K562 (cell line): ENCODE measurements around the gene SUMF1. TPM values are rescaled to one million over a fixed set of nuclear protein-coding genes. Genes with fewer than 3 reads are reported as not detected.
"Not testable (repeated sequence)": the region's sequence is repeated elsewhere in the genome, so short reads cannot be mapped to it uniquely, and the experiment has no call there.

Source experiments
- CHCHD3 ChIP-seq: fragments of 250-450 bp; sonication (Bioruptor Pico); IDR thresholded peaks from 2 replicates; pipeline ENCODE4 v2.1.2; 2022; ENCODE audit warnings: mild to moderate bottlenecking
- CXXC5 ChIP-seq: fragments of 250-450 bp; sonication (Bioruptor Pico); IDR thresholded peaks from 2 replicates; pipeline ENCODE4 v1.8.0; 2022; ENCODE audit warnings: inconsistent platforms, mild to moderate bottlenecking, moderate library complexity
- GABPB2 ChIP-seq: fragments of 250-450 bp; sonication (Bioruptor Pico); conservative IDR thresholded peaks from 2 replicates; pipeline ENCODE4 v1.5.1; 2021; ENCODE audit warnings: mild to moderate bottlenecking
- GMEB1 ChIP-seq: fragments of 250-450 bp; sonication (Bioruptor Pico); IDR thresholded peaks from 2 replicates; pipeline ENCODE4 v1.4.0; 2020; ENCODE audit warnings: mild to moderate bottlenecking
- HOMEZ ChIP-seq: fragments of 250-450 bp; sonication (Bioruptor Pico); IDR thresholded peaks from 2 replicates; pipeline ENCODE4 v1.4.0; 2020; ENCODE audit warnings: mild to moderate bottlenecking, moderate library complexity
- ID3 ChIP-seq, 2 experiments: fragments of 250-450 bp in 1 of 2; fragments of 450-650 bp in 1 of 2; sonication (Bioruptor Pico) in 1 of 2; IDR thresholded peaks; 2 replicates each; pipeline versions ENCODE4 v1.6.1 to v1.8.0; 2016 to 2021; ENCODE audit warnings: mild to moderate bottlenecking in 2 of 2, moderate library complexity in 2 of 2, missing compliant biosample characterization in 1 of 2, missing genetic modification characterization in 1 of 2
- JUNB ChIP-seq: fragments of 450-650 bp; formaldehyde crosslinking; conservative IDR thresholded peaks from 2 replicates; pipeline ENCODE4 v1.4.0; 2020; ENCODE audit warnings: mild to moderate bottlenecking
- MTF1 ChIP-seq: fragments of 250-450 bp; sonication (Bioruptor Pico); IDR thresholded peaks from 2 replicates; pipeline ENCODE4 v1.9.0; 2021; ENCODE audit warnings: moderate library complexity, mild to moderate bottlenecking, inconsistent platforms, borderline replicate concordance
- MYC ChIP-seq, 2 experiments: fragments of 250-450 bp in 1 of 2; sonication (Bioruptor Pico) in 1 of 2; IDR thresholded peaks; 2 replicates each; pipeline versions ENCODE4 v1.5.1 to v1.6.1; 2012 to 2021; ENCODE audit warnings: low read depth in 2 of 2, borderline replicate concordance in 1 of 2, improper control_type of control experiment in 1 of 2, low read length in 1 of 2, mild to moderate bottlenecking in 1 of 2, moderate library complexity in 1 of 2
- NFIX ChIP-seq: fragments of 250-450 bp; sonication (Bioruptor Pico); IDR thresholded peaks from 2 replicates; pipeline ENCODE4 v1.4.0; 2020; ENCODE audit warnings: low read depth, mild to moderate bottlenecking, moderate library complexity
- PTRF ChIP-seq: fragments of 450-650 bp; IDR thresholded peaks from 2 replicates; pipeline ENCODE4 v1.6.1; 2016; ENCODE audit warnings: mild to moderate bottlenecking, missing genetic modification characterization, missing compliant biosample characterization
- RFX7 ChIP-seq: fragments of 250-450 bp; sonication (Bioruptor Pico); IDR thresholded peaks from 2 replicates; pipeline ENCODE4 v1.5.1; 2021; ENCODE audit warnings: mild to moderate bottlenecking
- SRF ChIP-seq, 2 experiments: fragments of 250-450, 450-650 bp in 1 of 2; sonication (Bioruptor Pico) in 1 of 2; sonication (generic) in 1 of 2; formaldehyde crosslinking; IDR thresholded peaks; 2 replicates each; pipeline versions ENCODE4 v1.5.0 to v1.5.1; 2020 to 2022; ENCODE audit warnings: mild to moderate bottlenecking in 1 of 2, missing genetic modification reagents in 1 of 2
- TCF15 ChIP-seq: fragments of 250-450 bp; sonication (Bioruptor Pico); IDR thresholded peaks from 2 replicates; pipeline ENCODE4 v1.8.0; 2022; ENCODE audit warnings: moderate library complexity, mild to moderate bottlenecking, inconsistent platforms
- TFE3 ChIP-seq: fragments of 450-650 bp; formaldehyde crosslinking; IDR thresholded peaks from 2 replicates; pipeline ENCODE4 v1.4.0; 2020; ENCODE audit warnings: mild to moderate bottlenecking, mixed read lengths
- ZFP1 ChIP-seq: fragments of 450-650 bp; formaldehyde crosslinking; IDR thresholded peaks from 2 replicates; pipeline ENCODE4 v1.4.0; 2020; ENCODE audit warnings: mild to moderate bottlenecking, mixed read lengths
- ZNF140 ChIP-seq: fragments of 250-450 bp; sonication (Bioruptor Pico); IDR thresholded peaks from 2 replicates; pipeline ENCODE4 v1.8.0; 2021; ENCODE audit warnings: moderate library complexity, mild to moderate bottlenecking, inconsistent platforms
- ZNF699 ChIP-seq: fragments of 250-450 bp; sonication (Bioruptor Pico); IDR thresholded peaks from 2 replicates; pipeline ENCODE4 v1.8.0; 2021; ENCODE audit warnings: mild to moderate bottlenecking, moderate library complexity; ENCODE audit not compliant: insufficient replicate concordance
- polyA plus RNA-seq, 8 experiments: library from polyadenylated mRNA; depleted of rRNA in 4 of 8; stranded (reverse) in 5 of 8; unstranded in 3 of 8; fragments of >200 nt; fragmentation: Nextera tagmentation in 2 of 8; fragmentation: Illumina TruSeq in 1 of 8; extraction: Ambion mirVana in 2 of 8; extraction: Trizol in 1 of 8; gene quantifications; 2 replicates each; pipeline versions ENCODE4 v1.2.1 to v1.2.3, GENCODE V29; 2011 to 2014; ENCODE audit warnings: inconsistent platforms in 1 of 8, missing spikeins in 1 of 8
- total RNA-seq, 7 experiments: library from RNA; depleted of rRNA in 6 of 7; stranded (reverse); fragments of >200 nt in 6 of 7; fragmentation: Illumina TruSeq in 2 of 7; extraction: Trizol in 2 of 7; gene quantifications; 2 replicates each; pipeline versions ENCODE4 v1.2.1 to v1.2.3, GENCODE V29; 2011 to 2021; ENCODE audit warnings: low replicate concordance in 1 of 7

SUMF1 gene
- total and polyA plus RNA-seq, 9 of the 15 experiments (the other 6 are each of a cell fraction or from before 2014, with no cell fraction given) = 1.3 to 7.4 (median 4.2) TPM

GRCh38 chr3:4456780-4457179 lies 10.3 kb downstream of the SUMF1 start (continued):
- peak; percentile 24; the same call in 1 of the 2 replicates for TF ChIP-seq CXXC5 (CRISPR knock-in tag)
- TF ChIP-seq MTF1 = peak; percentile 98
- peak; percentile 70; the same call in 1 of the 2 replicates for TF ChIP-seq ID3 (CRISPR knock-in tag; IDR thresholded peaks at IDR 0.05)
- TF ChIP-seq ID3 (tag; IDR thresholded peaks at IDR 0.05); MYC (IDR thresholded peaks at IDR 0.05; ENCODE audit: low read depth, low read length): not testable (repeated sequence)
- TF ChIP-seq SRF (CRISPR knock-in tag; IDR thresholded peaks at IDR 0.05) = peak in 1 of 2 experiments; percentile 48; a peak in 1 of 4 replicates
- TF ChIP-seq RFX7 (CRISPR knock-in tag) = 0 out of 2 replicates have a peak, but pooled peaks have one; percentile 43
- peak; percentile 48; the same call in 1 of the 2 replicates for TF ChIP-seq ZFP1 (CRISPR knock-in tag)
- 0 out of 2 replicates have a peak, but pooled peaks have one; percentile 46 for TF ChIP-seq MYC (CRISPR knock-in tag; IDR thresholded peaks at IDR 0.05; ENCODE audit: borderline replicate concordance, low read depth)
- peak; percentile 95 for TF ChIP-seq TCF15 (CRISPR knock-in tag)
- TF ChIP-seq CHCHD3 (CRISPR knock-in tag) = peak; percentile 85; the same call in 1 of the 2 replicates
- 0 out of 2 replicates have a peak, but pooled peaks have one; percentile 80 for TF ChIP-seq HOMEZ (CRISPR knock-in tag)
- peak; percentile 94 for TF ChIP-seq GABPB2 (CRISPR knock-in tag)
- TF ChIP-seq ZNF140 (CRISPR knock-in tag) = peak; percentile 94
- peak; percentile 77 for TF ChIP-seq PTRF (tag)
- TF ChIP-seq GMEB1 (CRISPR knock-in tag) = peak; percentile 35; the same call in 1 of the 2 replicates
- TF ChIP-seq ZNF699 (CRISPR knock-in tag) = peak; percentile 89
- 0 out of 2 replicates have a peak, but pooled peaks have one; percentile 37 for TF ChIP-seq JUNB (CRISPR knock-in tag)
- 0 out of 2 replicates have a peak, but pooled peaks have one; percentile 4 for TF ChIP-seq TFE3 (CRISPR knock-in tag)
- peak; percentile 85 for TF ChIP-seq NFIX (CRISPR knock-in tag)
